GM13976 (cell line): ENCODE data around the gene VPS8.

ENCODE experiments used
- DNase-seq: peaks from one replicate; pipeline ENCODE4 v3.0.0; 2012; ENCODE audit warnings: low spot score
- in situ Hi-C: fragments of 300-500 bp; cut with MboI; formaldehyde crosslinking; loops from one replicate; pipeline ENCODE4 v1.12.0; 2022; ENCODE audit warnings: low sequenced_read_pairs, mixed read lengths, inconsistent platforms; ENCODE audit not compliant: unreplicated experiment
- TF ChIP-seq, protein P1 (sequence below): IDR thresholded peaks from 2 replicates; pipeline ENCODE4 v1.5.1; 2012; ENCODE audit warnings: borderline replicate concordance, mild to moderate bottlenecking; ENCODE audit not compliant: insufficient read depth; ENCODE audit errors: extremely low read depth, missing control alignments, control extremely low read depth

The VPS8 gene

GRCh38 chr3:184791171-184791570 is 20.8 kb upstream of the VPS8 start:
- DNase-seq = no peak
- in situ Hi-C loops = no loop called here
- TF ChIP-seq, protein P1, sequence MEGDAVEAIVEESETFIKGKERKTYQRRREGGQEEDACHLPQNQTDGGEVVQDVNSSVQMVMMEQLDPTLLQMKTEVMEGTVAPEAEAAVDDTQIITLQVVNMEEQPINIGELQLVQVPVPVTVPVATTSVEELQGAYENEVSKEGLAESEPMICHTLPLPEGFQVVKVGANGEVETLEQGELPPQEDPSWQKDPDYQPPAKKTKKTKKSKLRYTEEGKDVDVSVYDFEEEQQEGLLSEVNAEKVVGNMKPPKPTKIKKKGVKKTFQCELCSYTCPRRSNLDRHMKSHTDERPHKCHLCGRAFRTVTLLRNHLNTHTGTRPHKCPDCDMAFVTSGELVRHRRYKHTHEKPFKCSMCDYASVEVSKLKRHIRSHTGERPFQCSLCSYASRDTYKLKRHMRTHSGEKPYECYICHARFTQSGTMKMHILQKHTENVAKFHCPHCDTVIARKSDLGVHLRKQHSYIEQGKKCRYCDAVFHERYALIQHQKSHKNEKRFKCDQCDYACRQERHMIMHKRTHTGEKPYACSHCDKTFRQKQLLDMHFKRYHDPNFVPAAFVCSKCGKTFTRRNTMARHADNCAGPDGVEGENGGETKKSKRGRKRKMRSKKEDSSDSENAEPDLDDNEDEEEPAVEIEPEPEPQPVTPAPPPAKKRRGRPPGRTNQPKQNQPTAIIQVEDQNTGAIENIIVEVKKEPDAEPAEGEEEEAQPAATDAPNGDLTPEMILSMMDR = no peak

- in situ Hi-C loops = no loop called here
- no peak for DNase-seq
- TF ChIP-seq, protein P1 = no peak
Measured at GRCh38 chr3:184795522-184796190, 16.3 kb upstream of the VPS8 start.

DNA sequence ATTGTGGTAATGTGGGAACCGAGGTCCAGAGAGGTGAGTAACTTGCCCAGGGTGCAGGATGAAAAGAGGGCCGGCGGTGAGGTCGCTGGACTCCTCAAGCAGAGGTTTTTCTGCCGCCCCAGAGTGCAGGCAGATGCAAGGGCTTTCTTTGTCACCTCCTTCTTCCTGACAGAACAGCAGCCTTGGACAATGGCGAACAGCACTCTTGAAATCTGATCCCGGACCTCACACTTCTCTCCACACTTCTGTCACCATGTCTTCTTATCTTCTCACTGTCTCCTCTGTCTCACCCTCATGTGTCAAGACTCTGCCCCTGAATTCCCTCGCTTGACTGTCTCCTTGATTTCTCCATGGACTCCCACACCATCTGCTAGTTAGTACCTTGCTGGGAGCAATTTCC is 15.4 kb upstream of the VPS8 start:
- TF ChIP-seq, protein P1 = no peak
- in situ Hi-C loops = no loop called here
- DNase-seq = no peak

- TF ChIP-seq, protein P1 = no peak
- no peak for DNase-seq
- in situ Hi-C loops = no loop called here
Measured at GRCh38 chr3:184796954-184797353, 15.0 kb upstream of the VPS8 start.

DNA sequence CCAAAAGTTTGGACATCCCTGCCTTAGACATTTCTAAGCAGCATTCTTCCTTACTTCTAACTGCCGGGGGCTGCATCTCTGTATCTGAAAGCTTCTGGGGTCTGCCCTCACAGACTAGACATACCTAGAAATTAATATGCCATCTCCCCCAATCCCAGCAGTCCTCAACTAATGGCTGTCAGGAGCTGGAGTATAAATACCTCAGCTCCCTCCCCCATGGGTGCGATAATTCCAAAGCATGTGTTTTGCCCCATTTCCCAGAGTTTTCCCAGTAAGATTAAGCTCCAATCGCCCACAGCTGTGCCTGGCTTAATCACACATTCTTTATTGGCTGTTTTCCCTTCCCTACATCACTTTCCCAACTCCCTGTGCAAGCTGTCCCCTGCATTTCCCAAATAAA is 13.8 kb upstream of the VPS8 start:
- TF ChIP-seq, protein P1 = no peak
- no peak for DNase-seq
- in situ Hi-C loops = no loop called here

- DNase-seq = no peak
- TF ChIP-seq, protein P1 = no peak
- in situ Hi-C loops = no loop called here
Measured at GRCh38 chr3:184800349-184800930, 11.5 kb upstream of the VPS8 start.
